ENCODE data around the gene CLCF1.
"Not testable (repeated sequence)": the region's sequence is repeated elsewhere in the genome, so short reads cannot be mapped to it uniquely, and the experiment has no call there.

The CLCF1 gene

DNA sequence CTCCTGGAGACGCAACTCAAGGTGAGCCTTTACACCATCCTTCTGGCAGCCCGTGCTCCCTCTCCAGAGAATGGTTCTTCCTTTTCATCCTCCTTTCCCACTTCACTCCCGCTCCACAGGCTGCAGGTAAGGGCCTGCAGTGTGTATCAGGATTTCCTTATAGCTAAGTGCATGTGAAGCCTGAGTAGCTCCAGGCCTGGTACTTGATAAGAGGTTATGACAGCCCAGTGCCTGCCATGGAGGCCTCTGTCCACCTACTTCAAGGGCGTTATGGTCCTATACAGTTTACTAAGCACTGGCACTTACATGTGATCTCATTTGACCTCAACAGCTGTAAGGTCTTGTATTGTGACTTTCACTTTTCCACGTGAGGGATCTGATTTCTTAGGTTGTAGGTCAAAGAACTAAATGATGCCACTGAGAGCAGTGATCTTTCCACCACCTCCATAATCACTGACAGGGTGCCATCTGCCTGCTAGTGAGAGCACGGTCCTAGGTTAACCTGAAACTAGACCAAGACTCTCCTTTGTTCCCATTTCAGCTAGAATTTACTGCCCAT is 52.0 kb downstream of the CLCF1 start:
- no peak for DNase-seq

DNA sequence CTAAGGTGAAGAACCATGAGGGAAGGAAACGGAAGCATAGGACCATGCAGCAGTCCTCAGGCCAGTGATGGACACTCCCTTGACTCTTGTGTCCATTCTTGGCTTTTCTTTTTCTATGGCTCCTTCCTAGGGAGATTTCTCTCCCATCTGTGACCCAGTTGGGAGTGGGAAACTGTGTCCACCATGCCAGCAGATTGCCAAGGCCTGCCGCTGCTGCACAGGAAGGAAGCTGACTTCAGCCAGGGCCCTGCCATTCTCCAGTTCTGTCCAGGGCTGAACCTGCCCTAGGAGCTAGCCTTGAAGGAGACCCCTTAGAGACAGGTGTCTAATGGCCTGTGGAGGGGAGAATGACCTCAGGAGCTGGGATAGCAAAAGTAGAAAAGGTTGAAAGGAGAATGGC is 52.7 kb downstream of the CLCF1 start:
- DNase-seq, result no peak

DNA sequence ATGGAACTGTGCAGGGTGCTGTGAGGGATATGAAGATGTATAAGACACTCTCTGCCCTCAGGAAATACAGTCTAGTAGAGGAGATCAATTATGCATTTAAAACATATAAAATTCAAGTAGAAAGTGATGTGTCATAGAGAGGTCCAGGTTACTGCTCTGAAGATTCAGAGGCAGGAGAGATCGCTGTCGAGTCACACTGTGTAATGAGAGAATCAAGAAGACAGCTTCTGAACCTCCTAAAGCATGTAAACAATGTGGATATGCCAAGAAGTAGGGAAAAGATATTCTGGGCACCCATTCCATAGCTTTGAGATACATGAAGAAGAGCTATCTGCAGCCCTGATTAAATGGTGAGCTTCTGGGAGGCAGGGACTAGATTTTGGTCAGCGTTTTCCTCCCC is 53.4 kb downstream of the CLCF1 start:
- DNase-seq, result no peak

DNA sequence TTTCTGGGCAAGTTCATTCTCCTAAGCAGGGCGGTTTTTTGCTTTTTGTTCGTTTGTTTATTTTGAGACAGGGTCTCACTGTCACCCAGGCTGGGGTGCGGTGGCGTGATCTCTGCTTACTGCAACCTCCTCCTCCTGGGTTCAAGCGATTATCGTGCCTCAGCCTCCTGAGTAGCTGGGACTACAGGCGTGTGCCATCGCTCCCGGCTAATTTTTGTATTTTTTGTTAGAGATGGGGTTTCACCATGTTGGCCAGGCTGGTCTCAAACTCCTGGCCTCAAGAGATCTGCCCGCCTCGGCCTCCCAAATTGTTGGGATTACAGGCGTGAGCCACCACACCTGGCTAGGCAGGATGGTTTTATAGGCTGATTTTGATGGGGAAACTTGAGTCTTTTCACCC is 54.5 kb downstream of the CLCF1 start:
- DNase-seq, result not testable (repeated sequence)

DNA sequence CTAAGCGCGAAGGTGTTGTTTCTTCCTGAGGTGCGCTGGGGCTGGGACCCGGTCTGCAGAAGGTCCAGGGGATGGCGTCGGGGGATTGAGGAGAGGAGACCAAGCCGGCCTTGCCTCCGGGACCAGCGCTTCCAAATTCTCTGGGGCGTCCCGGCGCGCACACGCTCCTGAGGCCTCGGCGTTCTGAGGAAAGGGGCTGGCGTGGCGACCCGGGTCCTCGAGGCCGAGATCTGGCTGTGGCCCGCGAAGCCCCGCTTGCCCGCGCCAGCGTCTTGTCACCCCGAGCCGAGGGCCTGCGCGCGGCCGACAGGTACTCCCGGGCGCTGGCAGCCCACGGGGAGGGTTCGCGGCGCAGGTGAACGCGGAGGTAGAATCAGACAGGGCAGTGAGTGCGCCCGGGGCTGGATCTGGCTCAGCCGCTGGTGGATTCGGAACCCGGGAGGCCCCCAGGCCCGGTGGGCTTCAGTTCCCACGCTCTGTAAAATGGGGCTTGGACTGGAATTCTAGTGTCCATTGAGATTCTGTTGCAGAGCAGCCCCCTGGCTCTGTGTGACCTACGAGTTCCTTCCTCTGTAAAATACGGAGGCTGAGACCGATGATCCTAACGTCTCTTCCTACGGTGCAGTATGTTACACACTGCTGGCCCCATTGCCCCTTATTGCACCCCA is 55.4 kb downstream of the CLCF1 start:
- DNase-seq, result no peak

DNA sequence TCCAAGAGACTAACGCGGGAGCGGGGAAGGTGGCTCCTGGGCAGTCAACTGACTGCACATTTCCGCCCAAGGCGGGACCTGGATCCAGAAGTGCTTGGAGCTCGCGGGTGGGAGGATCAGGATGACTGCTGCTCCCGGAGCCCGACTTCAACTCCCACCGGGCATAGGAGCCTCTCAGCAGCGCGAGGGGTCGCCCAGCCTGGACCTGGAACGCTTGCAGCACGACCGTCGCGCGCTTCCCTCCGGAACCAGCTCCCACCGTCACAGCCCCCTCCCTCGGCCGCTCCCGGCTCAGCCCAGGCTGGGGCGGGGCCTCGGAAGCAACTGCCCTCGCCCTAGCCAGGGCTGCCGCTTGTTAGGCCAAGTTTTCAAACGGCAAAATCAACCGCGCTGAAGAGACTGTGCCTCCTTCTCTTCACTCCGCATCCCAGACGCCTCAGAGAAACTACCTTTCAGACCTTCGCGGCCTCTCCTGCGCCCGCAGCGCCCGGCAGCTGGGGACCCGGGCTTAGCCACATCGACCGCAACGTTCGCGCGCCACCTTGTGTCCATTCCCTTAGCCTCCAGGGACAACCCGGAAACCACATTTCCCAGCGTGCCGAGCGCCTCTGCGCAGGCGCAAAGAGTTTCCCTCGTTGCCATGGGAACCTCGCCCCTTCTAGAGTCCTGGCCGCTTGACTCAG is 56.1 kb downstream of the CLCF1 start:
- DNase-seq, result peak; percentile 95

DNA sequence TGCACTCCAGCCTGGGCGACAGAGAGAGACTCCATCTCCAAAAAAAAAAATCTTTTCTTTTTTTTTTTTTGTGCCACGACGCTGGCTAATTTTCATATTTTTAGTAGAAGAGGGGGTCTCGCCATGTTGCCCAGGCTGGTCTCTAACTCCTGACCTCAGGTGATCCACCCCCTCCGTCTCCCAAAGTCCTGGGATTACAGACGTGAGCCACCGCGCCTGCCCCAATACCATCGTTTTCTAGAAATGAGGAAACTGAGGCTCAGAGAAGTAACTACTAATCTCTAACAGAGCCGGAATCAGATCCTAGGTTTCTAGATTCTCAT is 56.6 kb downstream of the CLCF1 start:
- DNase-seq, result no peak

DNA sequence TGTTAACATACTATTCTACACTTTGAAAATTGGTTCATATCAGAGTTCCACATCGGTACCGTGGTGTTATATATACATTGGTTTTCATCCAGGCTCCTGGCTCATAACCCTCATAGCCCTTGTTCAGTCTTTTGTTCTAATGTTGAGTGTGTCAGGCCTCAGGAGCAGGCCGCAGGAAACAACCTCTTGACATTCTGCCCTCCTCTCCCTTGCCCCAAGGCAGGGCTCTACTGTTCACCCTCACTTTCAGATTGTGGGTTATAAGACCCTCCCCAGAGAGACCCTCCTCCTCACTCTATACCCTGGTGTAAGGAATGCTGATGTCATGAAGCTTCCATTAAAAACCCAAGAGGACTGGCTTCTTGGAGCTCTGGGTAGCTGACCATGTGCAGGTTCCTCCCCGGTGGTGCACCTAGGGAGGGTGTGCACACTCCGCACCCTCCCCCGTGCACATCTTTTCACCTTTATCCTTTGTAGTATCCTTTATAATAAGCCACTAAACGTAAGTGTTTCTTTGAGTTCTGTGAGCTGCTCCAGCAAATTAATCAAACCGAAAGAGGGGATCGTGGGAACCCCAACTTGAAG is 58.0 kb downstream of the CLCF1 start:
- no peak for DNase-seq

DNA sequence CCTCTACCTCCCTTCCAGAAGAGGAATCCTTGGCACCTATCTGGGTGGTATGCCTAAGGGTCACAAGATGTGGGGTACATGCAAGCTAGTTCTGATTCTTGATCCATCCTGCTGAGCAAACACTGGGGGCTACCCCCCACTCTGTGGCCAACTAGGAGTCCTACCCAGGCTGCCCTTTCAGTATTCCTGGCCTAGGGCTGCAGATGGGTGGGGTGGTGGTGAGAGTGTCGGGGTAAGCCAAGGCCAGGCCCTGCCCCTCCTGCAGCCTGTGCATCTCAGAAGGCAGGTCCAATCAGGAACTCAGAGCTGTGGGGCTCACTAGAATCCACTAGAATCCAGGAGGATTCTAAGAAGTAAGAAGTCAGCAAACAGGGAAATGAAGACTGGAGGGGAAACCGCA is 59.2 kb downstream of the CLCF1 start:
- DNase-seq, result no peak
